CD4-positive, CD25-positive, alpha-beta regulatory T cell (primary cell): ENCODE data around the gene FAM222B. TPM values are rescaled to one million over a fixed set of nuclear protein-coding genes. Genes with fewer than 3 reads are reported as not detected.
"Not testable (repeated sequence)": the region's sequence is repeated elsewhere in the genome, so short reads cannot be mapped to it uniquely, and the experiment has no call there.

ENCODE experiments used
- ATAC-seq, 2 donors: fragments of 150-1000 bp; cut with Tn5 transposase; one replicate each; pipeline ENCODE4 v1.10.0; 2021; ENCODE audit warnings: low read depth in 2 of 2, moderate number of reproducible peaks in 2 of 2, moderate library complexity in 1 of 2
- DNase-seq, 3 donors: peaks; one replicate each; pipeline versions ENCODE4 v3.0.0 to v3.0.0-alpha.2; 2012 to 2022; ENCODE audit warnings: mixed read lengths in 1 of 3
- H3K27ac ChIP-seq: one replicate; pipeline ENCODE4 v1.7.0; 2013; ENCODE audit warnings: mild to moderate bottlenecking, low read length; ENCODE audit not compliant: insufficient read depth, poor library complexity, severe bottlenecking
- H3K27me3 ChIP-seq: one replicate; pipeline ENCODE4 v1.7.0; 2013; ENCODE audit warnings: low read length; ENCODE audit not compliant: control insufficient read depth, insufficient read depth
- H3K36me3 ChIP-seq: one replicate; pipeline ENCODE4 v1.7.0; 2013; ENCODE audit warnings: mild to moderate bottlenecking, low read length, moderate library complexity; ENCODE audit not compliant: control insufficient read depth, insufficient read depth
- H3K4me1 ChIP-seq: 2 replicates; pipeline ENCODE4 v1.7.0; 2013; ENCODE audit warnings: mild to moderate bottlenecking, low read length; ENCODE audit not compliant: insufficient read depth, control insufficient read depth, poor library complexity, severe bottlenecking
- H3K4me3 ChIP-seq: one replicate; pipeline ENCODE4 v1.7.0; 2013; ENCODE audit warnings: low read depth, mild to moderate bottlenecking, low read length, moderate library complexity
- H3K9me3 ChIP-seq, 2 experiments: 1 replicate in 1 of 2; 2 replicates in 1 of 2; pipeline ENCODE4 v1.7.0; 2013; ENCODE audit warnings: low read length in 2 of 2, mild to moderate bottlenecking in 1 of 2, moderate library complexity in 1 of 2; ENCODE audit not compliant: control insufficient read depth in 2 of 2
- H3K27ac Mint-ChIP-seq, 3 donors: one replicate each; pipeline ENCODE4 v1.8.0; 2020 to 2022; ENCODE audit warnings: mild to moderate bottlenecking in 3 of 3, mixed read lengths in 3 of 3, moderate library complexity in 2 of 3
- H3K27me3 Mint-ChIP-seq: one replicate; pipeline ENCODE4 v1.8.0; 2022; ENCODE audit warnings: mild to moderate bottlenecking, mixed read lengths
- H3K36me3 Mint-ChIP-seq: one replicate; pipeline ENCODE4 v1.8.0; 2020; ENCODE audit warnings: mixed read lengths
- H3K4me1 Mint-ChIP-seq, 4 donors: one replicate each; pipeline ENCODE4 v1.8.0; 2020 to 2022; ENCODE audit warnings: mixed read lengths in 4 of 4, mild to moderate bottlenecking in 1 of 4
- H3K4me3 Mint-ChIP-seq, 4 donors: one replicate each; pipeline ENCODE4 v1.8.0; 2020 to 2022; ENCODE audit warnings: mild to moderate bottlenecking in 4 of 4, mixed read lengths in 4 of 4, moderate library complexity in 3 of 4
- H3K9me3 Mint-ChIP-seq, 7 donors: one replicate each; pipeline ENCODE4 v1.8.0; 2020 to 2022; ENCODE audit warnings: mixed read lengths in 7 of 7, mild to moderate bottlenecking in 3 of 7, moderate library complexity in 2 of 7
- polyA plus RNA-seq, 4 donors: library from polyadenylated mRNA; unstranded; fragments of 300-500 nt; fragmentation: Illumina TruSeq; gene quantifications; one replicate each; pipeline ENCODE4 v1.2.3, GENCODE V29; 2021
- total RNA-seq: library from RNA; stranded (reverse); gene quantifications from one replicate; pipeline ENCODE4 v1.2.3, GENCODE V29; 2022

FAM222B gene
- total and polyA plus RNA-seq, 5 donors from 2014 or later, result 4.4 to 23.4 (median 12.4) TPM

GRCh38 chr17:28740406-28741357 is 101.9 kb downstream of the FAM222B start:
- peaks cover 5 to 25% (median 11%) of the 10 kb centered on the region in 4 donors for H3K4me1 Mint-ChIP-seq
- no peak overlapping the region for H3K4me3 ChIP-seq

GRCh38 chr17:28738680-28739384 is 103.8 kb downstream of the FAM222B start:
- H3K36me3 Mint-ChIP-seq, result peaks cover 9% of the 10 kb centered on the region
- peak overlapping the region in 2 of 4 donors; percentile 19 to 63 for H3K4me3 Mint-ChIP-seq
- Histone ChIP-seq H3K4me3 (no peak overlapping the region), H3K27me3 (no peaks in the 10 kb centered on the region), H3K27ac (no peak overlapping the region), H3K4me1 (peaks cover 8% of the 10 kb centered on the region), H3K9me3 (no peaks in the 10 kb centered on the region), H3K36me3 (no peaks in the 10 kb centered on the region)
- no peaks in the 10 kb centered on the region for H3K9me3 Mint-ChIP-seq
- DNase-seq (no peak), ATAC-seq (peak; percentile 31 to 49)
- H3K4me1 Mint-ChIP-seq, result peaks cover 0 to 18% (median 11%) of the 10 kb centered on the region in 4 donors
- peak overlapping the region in 2 of 3 donors; percentile 54 to 81 for H3K27ac Mint-ChIP-seq
- H3K27me3 Mint-ChIP-seq, result no peaks in the 10 kb centered on the region

More at GRCh38 chr17:28740406-28741357, 101.9 kb downstream of the FAM222B start:
- H3K27ac Mint-ChIP-seq, result no peak overlapping the region
- H3K27ac ChIP-seq, result no peak overlapping the region
- H3K9me3 Mint-ChIP-seq, result no peaks in the 10 kb centered on the region
- peak overlapping the region in 1 of 4 donors; percentile 41 for H3K4me3 Mint-ChIP-seq
- no peak for ATAC-seq
- no peak for DNase-seq
- H3K36me3 ChIP-seq, result no peaks in the 10 kb centered on the region
- no peaks in the 10 kb centered on the region for H3K27me3 Mint-ChIP-seq
- peaks cover 9% of the 10 kb centered on the region for H3K36me3 Mint-ChIP-seq
- no peaks in the 10 kb centered on the region for H3K27me3 ChIP-seq
- peaks cover 23% of the 10 kb centered on the region for H3K4me1 ChIP-seq
- H3K9me3 ChIP-seq, result no peaks in the 10 kb centered on the region

- ATAC-seq (peak in 1 of 2 donors; percentile 15), DNase-seq (no peak)
- Histone ChIP-seq H3K27me3 (no peaks in the 10 kb centered on the region), H3K4me3 (no peak overlapping the region), H3K36me3 (no peaks in the 10 kb centered on the region), H3K27ac (no peak overlapping the region), H3K4me1 (peaks cover 1% of the 10 kb centered on the region), H3K9me3 (no peaks in the 10 kb centered on the region)
- no peaks in the 10 kb centered on the region for H3K9me3 Mint-ChIP-seq
- H3K27me3 Mint-ChIP-seq, result no peaks in the 10 kb centered on the region
- peaks cover 9% of the 10 kb centered on the region for H3K36me3 Mint-ChIP-seq
- peaks cover 0 to 15% (median 11%) of the 10 kb centered on the region in 4 donors for H3K4me1 Mint-ChIP-seq
- H3K4me3 Mint-ChIP-seq, result peak overlapping the region in 1 of 4 donors; percentile 19
- H3K27ac Mint-ChIP-seq, result peak overlapping the region in 2 of 3 donors; percentile 54 to 81
These were observed 104.6 kb downstream of the FAM222B start for GRCh38 chr17:28737770-28738679.

- peaks cover 0 to 14% (median 11%) of the 10 kb centered on the region in 4 donors for H3K4me1 Mint-ChIP-seq
- H3K36me3 Mint-ChIP-seq, result peaks cover 9% of the 10 kb centered on the region
- Histone ChIP-seq H3K27me3 (no peaks in the 10 kb centered on the region), H3K9me3 (no peaks in the 10 kb centered on the region), H3K4me3 (no peak overlapping the region), H3K36me3 (no peaks in the 10 kb centered on the region), H3K27ac (no peak overlapping the region), H3K4me1 (no peaks in the 10 kb centered on the region)
- no peak for DNase-seq
- no peaks in the 10 kb centered on the region for H3K27me3 Mint-ChIP-seq
- no peak for ATAC-seq
- H3K4me3 Mint-ChIP-seq, result peak overlapping the region in 1 of 4 donors; percentile 32
- no peaks in the 10 kb centered on the region for H3K9me3 Mint-ChIP-seq
- no peak overlapping the region for H3K27ac Mint-ChIP-seq
These were observed 105.3 kb downstream of the FAM222B start for GRCh38 chr17:28737316-28737715.

- H3K27me3 Mint-ChIP-seq, H3K4me3 ChIP-seq, H3K9me3 Mint-ChIP-seq, H3K36me3 Mint-ChIP-seq, H3K27ac ChIP-seq, H3K4me3 Mint-ChIP-seq, DNase-seq, H3K9me3 ChIP-seq, H3K36me3 ChIP-seq, H3K4me1 ChIP-seq, ATAC-seq, H3K27me3 ChIP-seq, H3K27ac Mint-ChIP-seq: not testable (repeated sequence)
- peaks cover 0 to 14% (median 11%) of the 10 kb centered on the region in 4 donors for H3K4me1 Mint-ChIP-seq
These were observed 106.4 kb downstream of the FAM222B start for GRCh38 chr17:28735913-28736769.

- no peaks in the 10 kb centered on the region for H3K9me3 Mint-ChIP-seq
- Histone ChIP-seq H3K4me1 (no peaks in the 10 kb centered on the region), H3K9me3 (no peaks in the 10 kb centered on the region), H3K27me3 (no peaks in the 10 kb centered on the region), H3K36me3 (no peaks in the 10 kb centered on the region), H3K4me3 (no peak overlapping the region), H3K27ac (no peak overlapping the region)
- H3K36me3 Mint-ChIP-seq, result peaks cover 9% of the 10 kb centered on the region
- no peak overlapping the region for H3K4me3 Mint-ChIP-seq
- H3K27ac Mint-ChIP-seq, result no peak overlapping the region
- no peak for DNase-seq
- no peak for ATAC-seq
- peaks cover 0 to 14% (median 11%) of the 10 kb centered on the region in 4 donors for H3K4me1 Mint-ChIP-seq
- no peaks in the 10 kb centered on the region for H3K27me3 Mint-ChIP-seq
These were observed 107.3 kb downstream of the FAM222B start for GRCh38 chr17:28735242-28735722.
